Activated T-cell treated with anti-CD3 and anti-CD28 coated beads for 48 hours (primary cell): ENCODE results near the gene HIRIP3.
"Not testable (repeated sequence)": the region's sequence is repeated elsewhere in the genome, so short reads cannot be mapped to it uniquely, and the experiment has no call there.

Experiments
- DNase-seq: peaks from one replicate; pipeline ENCODE4 v3.0.0-alpha.2; 2020; ENCODE audit warnings: low read depth

Gene HIRIP3, protein sequence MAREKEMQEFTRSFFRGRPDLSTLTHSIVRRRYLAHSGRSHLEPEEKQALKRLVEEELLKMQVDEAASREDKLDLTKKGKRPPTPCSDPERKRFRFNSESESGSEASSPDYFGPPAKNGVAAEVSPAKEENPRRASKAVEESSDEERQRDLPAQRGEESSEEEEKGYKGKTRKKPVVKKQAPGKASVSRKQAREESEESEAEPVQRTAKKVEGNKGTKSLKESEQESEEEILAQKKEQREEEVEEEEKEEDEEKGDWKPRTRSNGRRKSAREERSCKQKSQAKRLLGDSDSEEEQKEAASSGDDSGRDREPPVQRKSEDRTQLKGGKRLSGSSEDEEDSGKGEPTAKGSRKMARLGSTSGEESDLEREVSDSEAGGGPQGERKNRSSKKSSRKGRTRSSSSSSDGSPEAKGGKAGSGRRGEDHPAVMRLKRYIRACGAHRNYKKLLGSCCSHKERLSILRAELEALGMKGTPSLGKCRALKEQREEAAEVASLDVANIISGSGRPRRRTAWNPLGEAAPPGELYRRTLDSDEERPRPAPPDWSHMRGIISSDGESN

DNA sequence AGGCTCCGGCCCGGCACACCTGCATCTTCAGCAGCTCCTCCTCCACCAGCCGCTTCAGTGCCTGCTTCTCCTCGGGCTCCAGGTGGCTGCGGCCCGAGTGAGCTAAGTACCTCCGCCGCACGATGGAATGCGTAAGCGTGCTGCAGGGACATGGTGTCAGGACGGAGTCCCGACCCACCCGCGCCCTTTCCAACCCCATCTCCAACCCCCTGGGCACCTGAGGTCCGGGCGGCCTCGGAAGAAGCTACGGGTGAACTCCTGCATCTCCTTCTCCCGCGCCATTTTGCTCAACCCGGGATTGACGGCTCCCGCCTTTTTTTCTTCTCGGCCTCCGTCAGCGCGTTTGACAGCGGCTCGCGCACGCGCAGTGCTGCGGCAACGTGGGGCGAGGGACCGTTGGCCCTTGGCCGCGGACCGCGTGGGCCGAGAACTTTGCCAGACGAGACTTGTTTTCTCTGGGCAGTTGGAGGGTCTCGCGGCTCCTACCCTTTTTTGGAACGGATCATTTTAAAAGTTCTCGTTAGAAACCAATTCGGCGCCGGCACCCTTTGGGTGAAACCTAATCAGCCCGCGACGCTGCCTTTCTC is at the start of gene HIRIP3:
TSS of gene HIRIP3 (minus strand) at position 294 of the 587 bp plus-strand sequence. CDS start at position 282, 12 bp downstream.
- peak; percentile 85 for DNase-seq

- DNase-seq, result no peak
These were observed 46.4 kb upstream of the HIRIP3 start for GRCh38 chr16:30041841-30042240.

- not testable (repeated sequence) for DNase-seq
These were observed 45.3 kb upstream of the HIRIP3 start for GRCh38 chr16:30040690-30041089.

GRCh38 chr16:30040221-30040620 is 44.8 kb upstream of the HIRIP3 start:
- no peak for DNase-seq

DNA sequence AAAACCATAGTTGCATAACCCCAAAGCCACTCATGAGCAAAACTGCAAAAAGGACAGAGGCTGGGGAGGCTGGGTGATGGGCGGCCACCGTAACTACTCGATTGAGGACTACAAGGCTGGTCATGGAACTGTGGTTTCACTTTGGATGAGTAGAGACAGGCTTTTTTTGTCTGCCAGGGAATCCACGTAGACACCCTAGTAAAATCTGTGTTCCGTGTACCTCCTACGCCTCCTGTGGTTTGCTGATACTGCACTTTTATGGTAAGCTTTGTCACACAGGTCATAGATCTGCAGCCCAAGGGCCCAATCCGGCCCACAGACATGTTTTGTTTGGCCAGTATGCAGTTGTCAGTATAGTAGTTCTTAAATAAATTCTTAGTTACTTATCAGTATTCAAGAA is 37.9 kb upstream of the HIRIP3 start:
- DNase-seq, result no peak

GRCh38 chr16:30032083-30032819 is 36.8 kb upstream of the HIRIP3 start:
- DNase-seq, result peak; percentile 58

DNA sequence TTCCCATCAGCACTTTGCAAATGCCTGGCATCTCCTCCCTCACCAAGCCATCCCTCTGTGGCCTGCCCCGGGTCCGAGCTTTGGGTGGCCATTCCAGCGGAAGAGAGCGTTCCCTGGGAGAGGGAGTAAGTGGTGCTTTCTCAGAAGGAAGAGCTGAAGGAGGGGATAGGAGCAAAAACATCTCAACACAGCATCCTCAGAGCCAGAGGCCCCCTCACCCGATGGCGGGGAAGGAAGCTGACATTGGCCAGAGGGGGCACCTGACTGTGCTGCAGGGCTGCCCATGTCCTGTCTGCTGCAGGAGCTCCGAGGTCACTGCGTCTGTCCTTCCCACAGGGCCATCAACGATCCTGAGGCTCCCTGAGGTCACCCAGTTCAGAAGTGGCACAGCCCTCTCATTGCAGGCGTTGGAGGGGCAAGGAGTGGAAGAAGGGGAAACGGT is 36.1 kb upstream of the HIRIP3 start:
- no peak for DNase-seq

GRCh38 chr16:30030841-30031413 is 35.5 kb upstream of the HIRIP3 start, which contains the start of gene TLCD3B:
TSS of gene TLCD3B (minus strand) at chr16:30031271. CDS start at chr16:30030527, 744 bp downstream.
- DNase-seq, result no peak

GRCh38 chr16:30030011-30030685 is 34.7 kb upstream of the HIRIP3 start:
- DNase-seq, result no peak

DNA sequence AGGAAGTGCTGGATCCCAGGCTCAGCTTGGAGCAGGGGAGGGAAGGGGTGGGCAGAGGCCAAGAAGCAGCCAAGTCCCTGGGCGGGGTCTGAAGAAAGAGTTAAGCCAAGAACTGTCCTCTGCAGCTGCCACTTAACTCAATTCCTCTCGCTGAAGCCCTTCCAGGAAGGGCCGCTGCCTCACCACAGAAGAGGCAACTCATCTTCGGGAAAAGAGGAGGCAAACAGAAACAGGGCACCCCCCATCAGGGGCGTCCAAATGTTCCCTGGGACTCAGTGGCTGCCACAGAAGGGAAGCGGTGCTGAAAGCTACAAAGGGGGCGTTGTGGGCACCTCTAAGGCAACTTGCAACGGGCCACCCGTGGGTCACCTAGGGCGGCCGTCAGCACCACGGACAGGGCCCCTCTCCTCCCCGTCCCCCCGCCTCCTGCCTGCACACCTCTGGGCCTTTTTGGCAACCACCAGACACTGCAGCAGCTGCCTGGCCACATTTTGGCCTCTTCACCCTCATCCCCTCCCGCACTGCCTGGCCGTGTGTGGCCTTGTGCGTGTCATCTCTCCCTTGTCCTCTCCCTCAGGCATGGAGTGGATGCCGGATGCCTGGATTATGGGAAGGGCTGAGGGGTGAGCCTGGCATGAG is 33.1 kb upstream of the HIRIP3 start:
- no peak for DNase-seq

GRCh38 chr16:30027588-30028437 is 32.4 kb upstream of the HIRIP3 start:
- no peak for DNase-seq

DNA sequence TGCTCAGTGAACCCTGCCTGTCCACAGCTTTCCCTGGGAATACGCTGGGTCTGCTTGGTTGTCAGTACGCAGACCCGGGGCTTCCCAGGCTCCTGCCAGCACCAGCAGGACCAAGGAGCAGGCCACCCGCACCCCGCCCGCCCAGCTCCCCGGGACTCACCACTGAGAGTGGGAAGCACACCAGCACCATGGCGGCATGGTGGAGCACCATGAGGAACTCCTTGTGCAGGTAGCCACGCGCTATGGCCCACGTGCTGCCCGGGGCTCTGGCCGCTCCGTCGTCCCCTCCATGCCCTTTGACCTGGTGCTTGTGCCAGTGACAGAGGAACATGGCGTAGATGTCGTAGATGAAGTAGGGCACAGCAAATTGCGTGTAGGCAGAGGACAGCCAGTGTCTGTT is 31.0 kb upstream of the HIRIP3 start:
- no peak for DNase-seq

GRCh38 chr16:30025574-30025973 is 30.2 kb upstream of the HIRIP3 start:
- DNase-seq, result no peak

DNA sequence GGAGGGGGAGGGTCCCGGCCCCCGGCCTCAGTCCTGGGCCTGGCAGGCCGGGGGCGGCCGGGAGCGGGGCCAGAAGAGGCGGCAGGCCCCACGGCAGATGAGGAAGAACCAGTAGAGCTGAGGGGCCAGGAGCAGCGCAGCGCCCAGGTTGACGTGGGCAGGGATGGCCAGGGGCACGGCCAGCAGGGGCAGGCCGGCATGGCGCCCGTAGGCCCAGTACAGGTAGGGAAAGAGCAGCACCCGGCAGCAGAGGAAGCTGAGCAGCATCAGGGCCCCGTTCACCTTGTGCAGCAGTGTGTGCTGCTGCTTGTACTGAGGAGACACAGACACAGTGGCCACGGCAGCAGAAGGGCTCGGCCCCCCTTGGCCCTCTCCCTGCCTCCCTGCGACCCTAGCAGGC is 29.7 kb upstream of the HIRIP3 start:
- no peak for DNase-seq

DNA sequence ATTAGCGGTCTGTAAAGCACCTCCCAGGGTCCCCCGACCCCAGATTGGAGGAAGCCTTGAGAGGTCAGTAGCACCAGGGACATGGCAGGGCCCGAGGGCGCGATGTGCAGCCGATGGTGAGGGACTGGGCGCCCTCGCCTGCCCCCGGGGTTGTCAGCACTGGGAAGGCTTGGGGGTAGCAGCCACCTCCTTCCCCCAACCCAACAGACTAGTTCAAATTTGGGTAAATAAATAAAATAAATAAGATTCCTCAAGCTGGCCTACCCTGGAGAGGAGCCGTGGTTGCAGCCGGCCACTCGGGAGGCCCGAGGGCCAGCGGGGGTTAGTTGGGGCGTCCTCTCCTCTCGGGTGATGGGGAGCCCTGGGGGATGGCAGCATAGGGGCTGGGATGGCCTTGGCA is 29.0 kb upstream of the HIRIP3 start:
- DNase-seq, result no peak

- no peak for DNase-seq
These were observed 28.2 kb upstream of the HIRIP3 start for GRCh38 chr16:30023586-30023985.

GRCh38 chr16:30022887-30023286 is 27.5 kb upstream of the HIRIP3 start, which contains the start of gene C16orf92:
TSS of gene C16orf92 (plus strand) at chr16:30023198. CDS start at chr16:30023341, 143 bp downstream.
- DNase-seq, result no peak

DNA sequence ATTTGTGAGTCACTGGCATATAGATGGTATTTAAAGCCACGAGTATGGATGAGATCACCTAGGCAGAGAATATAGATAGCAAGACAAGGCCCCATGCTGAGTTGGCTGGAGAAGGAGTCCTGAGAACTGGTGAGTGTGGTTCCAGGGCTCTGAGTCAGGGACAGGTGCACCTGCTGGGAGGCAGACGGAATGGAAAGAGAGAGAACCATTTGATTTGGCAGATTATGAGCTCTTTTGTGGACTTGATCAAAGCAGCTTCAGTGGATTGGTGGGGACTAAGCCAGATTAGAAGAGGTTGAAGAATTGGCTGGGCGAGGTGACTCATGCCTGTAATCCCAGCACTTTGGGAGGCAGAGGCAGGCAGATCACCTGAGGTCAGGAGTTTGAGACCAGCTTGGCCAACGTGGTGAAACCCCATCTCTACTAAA is 23.3 kb upstream of the HIRIP3 start:
- no peak for DNase-seq

GRCh38 chr16:30017937-30018336 is 22.5 kb upstream of the HIRIP3 start:
- not testable (repeated sequence) for DNase-seq

GRCh38 chr16:30017277-30017656 is 21.9 kb upstream of the HIRIP3 start:
- no peak for DNase-seq
